IMR-90 (cell line): ENCODE data around the gene KRT3. TPM values are rescaled to one million over a fixed set of nuclear protein-coding genes. Genes with fewer than 3 reads are reported as not detected.

Experiments
- ATAC-seq: fragments of 200-7000 bp; cut with Tn5 transposase; 2 replicates; pipeline ENCODE4 v1.9.1; 2020; ENCODE audit warnings: low read depth, mild to moderate bottlenecking, moderate library complexity
- BruUV-seq: library from RNA; stranded (reverse); fragments of 400-500 nt; replicated peaks from 2 replicates; lab custom pipeline; 2021; lab: Mats Ljungman, UMichigan
- CTCF ChIA-PET: fragments of 300-600 bp; formaldehyde crosslinking; extraction: SDS; loops from one replicate; lab custom pipeline; 2021; ENCODE audit warnings: antibody characterized with exemption; lab: Yijun Ruan, JAX
- POLR2A ChIA-PET: fragments of 300-600 bp; sonication (Branson Sonifier 250); formaldehyde crosslinking; loops from one replicate; lab custom pipeline; 2022; ENCODE audit warnings: antibody characterized with exemption; ENCODE audit not compliant: unreplicated experiment; lab: Charles Lee
- DNase-seq: peaks from one replicate; pipeline ENCODE4 v3.0.0; 2013
- H2AFZ ChIP-seq: replicated peaks from 2 replicates; pipeline ENCODE3; 2013; ENCODE audit warnings: low read length, mild to moderate bottlenecking; ENCODE audit not compliant: poor library complexity
- H2AK5ac ChIP-seq: 2 replicates; pipeline ENCODE4 v1.6.1; 2013; ENCODE audit warnings: low read depth, low read length, inconsistent platforms
- H2AK9ac ChIP-seq: replicated peaks from 2 replicates; pipeline ENCODE3; 2013; ENCODE audit warnings: mild to moderate bottlenecking, low read depth, low read length, moderate library complexity; ENCODE audit not compliant: poor library complexity
- H2BK120ac ChIP-seq: 2 replicates; pipeline ENCODE4 v1.6.1; 2013; ENCODE audit warnings: low read depth, low read length, inconsistent platforms
- H2BK15ac ChIP-seq: 3 replicates; pipeline ENCODE4 v1.6.1; 2013; ENCODE audit warnings: low read depth, low read length, inconsistent platforms
- H2BK20ac ChIP-seq: 2 replicates; pipeline ENCODE4 v1.6.1; 2013; ENCODE audit warnings: low read depth, mild to moderate bottlenecking, inconsistent platforms, low read length, moderate library complexity
- H2BK5ac ChIP-seq: 2 replicates; pipeline ENCODE4 v1.6.1; 2013; ENCODE audit warnings: mild to moderate bottlenecking, low read depth, low read length, inconsistent platforms; ENCODE audit not compliant: poor library complexity, severe bottlenecking
- H3K14ac ChIP-seq: replicated peaks from 2 replicates; pipeline ENCODE4 v1.6.1; 2013; ENCODE audit warnings: low read depth, low read length, inconsistent platforms
- H3K18ac ChIP-seq: 2 replicates; pipeline ENCODE4 v1.6.1; 2013; ENCODE audit warnings: low read depth, low read length, control low read depth
- H3K23ac ChIP-seq: 2 replicates; pipeline ENCODE4 v1.6.1; 2013; ENCODE audit warnings: low read depth, low read length, inconsistent platforms
- H3K27ac ChIP-seq: 2 replicates; pipeline ENCODE4 v1.5.1; 2013; ENCODE audit warnings: mild to moderate bottlenecking, control low read depth, low read length; ENCODE audit not compliant: insufficient read depth
- H3K27me3 ChIP-seq: 2 replicates; pipeline ENCODE4 v1.6.1; 2013; ENCODE audit warnings: low read length; ENCODE audit not compliant: control insufficient read depth, insufficient read depth
- H3K36me3 ChIP-seq: 2 replicates; pipeline ENCODE4 v1.6.1; 2013; ENCODE audit warnings: low read length, mixed read lengths; ENCODE audit not compliant: control insufficient read depth, insufficient read depth
- H3K4ac ChIP-seq: 2 replicates; pipeline ENCODE4 v1.6.1; 2013; ENCODE audit warnings: low read depth, low read length, inconsistent platforms
- H3K4me1 ChIP-seq: 2 replicates; pipeline ENCODE4 v1.6.1; 2013; ENCODE audit warnings: low read length, mixed read lengths; ENCODE audit not compliant: control insufficient read depth, insufficient read depth
- H3K4me2 ChIP-seq: 2 replicates; pipeline ENCODE4 v1.6.1; 2013; ENCODE audit warnings: low read depth, mild to moderate bottlenecking, control low read depth, low read length, moderate library complexity
- H3K4me3 ChIP-seq: 2 replicates; pipeline ENCODE4 v1.5.1; 2013; ENCODE audit warnings: low read depth, mild to moderate bottlenecking, control low read depth, low read length, moderate library complexity; ENCODE audit not compliant: insufficient read depth
- H3K56ac ChIP-seq: 2 replicates; pipeline ENCODE4 v1.6.1; 2013; ENCODE audit warnings: low read length, inconsistent platforms; ENCODE audit not compliant: insufficient read depth; ENCODE audit errors: extremely low read depth
- H3K79me1 ChIP-seq, 2 experiments: 2 replicates each; pipeline ENCODE4 v1.6.1; 2013; ENCODE audit warnings: low read length in 2 of 2, inconsistent platforms in 1 of 2, low read depth in 1 of 2
- H3K9ac ChIP-seq: 2 replicates; pipeline ENCODE4 v1.6.1; 2013; ENCODE audit warnings: low read depth, low read length, control low read depth
- H3K9me1 ChIP-seq: 2 replicates; pipeline ENCODE4 v1.6.1; 2013; ENCODE audit warnings: low read length, inconsistent platforms; ENCODE audit not compliant: insufficient read depth
- H3K9me3 ChIP-seq: 2 replicates; pipeline ENCODE4 v1.6.1; 2013; ENCODE audit warnings: low read length; ENCODE audit not compliant: control insufficient read depth, insufficient read depth
- H4K20me1 ChIP-seq: 2 replicates; pipeline ENCODE4 v1.6.1; 2013; ENCODE audit warnings: low read length, inconsistent platforms; ENCODE audit not compliant: insufficient read depth
- H4K5ac ChIP-seq: 2 replicates; pipeline ENCODE4 v1.6.1; 2013; ENCODE audit warnings: mild to moderate bottlenecking, low read depth, low read length, control low read depth
- H4K8ac ChIP-seq, 2 experiments: 2 replicates each; pipeline ENCODE4 v1.6.1; 2013; ENCODE audit warnings: low read depth in 2 of 2, low read length in 2 of 2, control low read depth in 1 of 2, inconsistent platforms in 1 of 2
- H4K91ac ChIP-seq: 2 replicates; pipeline ENCODE4 v1.6.1; 2013; ENCODE audit warnings: low read depth, low read length, inconsistent platforms; ENCODE audit not compliant: insufficient read depth
- BHLHE40 ChIP-seq: fragments of 150-350 bp; IDR thresholded peaks from 2 replicates; pipeline ENCODE4 v1.6.1; 2016; ENCODE audit warnings: mild to moderate bottlenecking, low read depth, low read length
- CEBPB ChIP-seq: IDR thresholded peaks from 2 replicates; pipeline ENCODE4 v1.6.1; 2012; ENCODE audit warnings: low read depth, low read length, improper control_type of control experiment
- CHD1 ChIP-seq: IDR thresholded peaks from 2 replicates; pipeline ENCODE4 v1.6.1; 2012; ENCODE audit warnings: low read depth, low read length, improper control_type of control experiment
- FOS ChIP-seq: fragments of 150-350 bp; IDR thresholded peaks from 2 replicates; pipeline ENCODE4 v1.6.1; 2016; ENCODE audit warnings: low read depth, low read length
- MAZ ChIP-seq: IDR thresholded peaks from 2 replicates; pipeline ENCODE4 v1.6.1; 2012; ENCODE audit warnings: low read depth, mild to moderate bottlenecking, low read length, improper control_type of control experiment, moderate library complexity, borderline replicate concordance
- NFE2L2 ChIP-seq: fragments of 150-350 bp; IDR thresholded peaks from 2 replicates; pipeline ENCODE4 v1.6.1; 2016; ENCODE audit warnings: low read depth, mild to moderate bottlenecking, low read length
- POLR2A ChIP-seq: IDR thresholded peaks from 2 replicates; pipeline ENCODE4 v1.6.1; 2012; ENCODE audit warnings: mild to moderate bottlenecking, low read depth, low read length
- RCOR1 ChIP-seq: IDR thresholded peaks from 2 replicates; pipeline ENCODE4 v1.6.1; 2012; ENCODE audit warnings: mild to moderate bottlenecking, low read length, improper control_type of control experiment; ENCODE audit not compliant: insufficient replicate concordance
- RFX5 ChIP-seq: IDR thresholded peaks from 2 replicates; pipeline ENCODE4 v1.8.0; 2012; ENCODE audit warnings: low read depth, mild to moderate bottlenecking, low read length, moderate library complexity
- WGBS, 2 experiments: methylation state at CpG; one replicate each; pipeline versions ENCODE4 v1.1.5 to v1.1.7; 2013; ENCODE audit warnings: missing lambda C conversion rate in 2 of 2; ENCODE audit not compliant: insufficient read length in 1 of 2; ENCODE audit errors: extremely low coverage in 2 of 2; 5-methylcytosine and 5-hydroxymethylcytosine counted together
- dilution Hi-C: fragments of 300-500 bp; cut with HindIII; formaldehyde crosslinking; loops from one replicate; pipeline ENCODE4 v1.14.3; 2018; ENCODE audit warnings: low sequenced_read_pairs; ENCODE audit not compliant: unreplicated experiment
- in situ Hi-C: fragments of 300-500 bp; cut with MboI; formaldehyde crosslinking; loops from 3 replicates; pipeline ENCODE4 v1.14.3; 2019; ENCODE audit warnings: low sequenced_read_pairs, inconsistent platforms, mixed read lengths
- intact Hi-C: fragments of 100-400 bp; cut with micrococcal nuclease; formaldehyde crosslinking; loops from 2 replicates; pipeline ENCODE4 v1.10.0; 2022
- polyA plus RNA-seq, 3 experiments: library from polyadenylated mRNA; depleted of rRNA; stranded (reverse); fragments of >200 nt; gene quantifications; 2 replicates each; pipeline ENCODE4 v1.2.3, GENCODE V29; 2012; ENCODE audit warnings: low replicate concordance in 1 of 3
- total RNA-seq: library from RNA; depleted of rRNA; stranded (reverse); fragments of >200 nt; gene quantifications from 2 replicates; pipeline ENCODE4 v1.2.3, GENCODE V29; 2012
- TF ChIP-seq, protein P1 (sequence below): fragments of 150-350 bp; IDR thresholded peaks from 2 replicates; pipeline ENCODE4 v1.6.1; 2016; ENCODE audit warnings: low read depth, mild to moderate bottlenecking, low read length, moderate library complexity, borderline replicate concordance
- TF ChIP-seq, protein P2 (sequence below): fragments of 150-350 bp; IDR thresholded peaks from 2 replicates; pipeline ENCODE4 v1.6.1; 2017; ENCODE audit warnings: mild to moderate bottlenecking, antibody characterized with exemption, low read length, low read depth

The KRT3 gene
- total and polyA plus RNA-seq, 2 of the 4 experiments (the other 2 are of a cell fraction), result not detected

DNA sequence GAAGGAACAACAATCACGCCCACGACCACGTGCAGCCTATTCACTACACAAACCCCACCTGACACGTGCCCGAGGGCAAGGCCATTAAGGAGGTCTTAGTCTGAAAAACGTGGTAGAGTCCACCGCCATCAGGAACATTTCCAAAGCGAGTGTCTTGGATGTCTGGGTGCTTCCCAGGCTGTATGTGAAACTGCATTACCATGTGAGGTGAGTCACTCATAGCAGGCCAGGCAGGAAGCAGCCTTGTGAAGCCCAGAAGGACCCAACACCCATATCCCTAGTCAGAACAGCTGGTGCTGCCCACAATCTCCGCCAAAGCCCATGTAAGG is 41.5 kb upstream of the KRT3 start:
- Histone ChIP-seq H4K5ac (no peak overlapping the region), H3K79me1 (no peaks in the 10 kb centered on the region), H4K20me1 (no peaks in the 10 kb centered on the region), H2BK120ac (peak overlapping the region; percentile 54), H3K18ac (no peak overlapping the region), H2AK9ac (no peak overlapping the region), H3K4me2 (no peak overlapping the region), H3K36me3 (no peaks in the 10 kb centered on the region), H3K9ac (no peak overlapping the region), H3K4me1 (peaks cover 18% of the 10 kb centered on the region), H3K56ac (no peak overlapping the region), H2AK5ac (0 out of 2 replicates have a peak overlapping the region, but pooled peaks have one; percentile 76), H3K23ac (no peak overlapping the region), H2BK5ac (no peak overlapping the region), H2BK20ac (peak overlapping the region; percentile 71; the same call in 1 of the 2 replicates), H3K14ac (no peak overlapping the region), H3K27ac (no peak overlapping the region; the same call in 1 of the 2 replicates), H3K9me3 (no peaks in the 10 kb centered on the region), H4K8ac (peak overlapping the region in 1 of 2 experiments; percentile 38; a peak in 2 of 4 replicates), H3K9me1 (peaks cover 20% of the 10 kb centered on the region), H3K27me3 (peaks cover 8% of the 10 kb centered on the region), H3K4ac (peak overlapping the region; percentile 63), H3K4me3 (no peak overlapping the region), H2BK15ac (peak overlapping the region; percentile 32; the same call in 1 of the 3 replicates), H2AFZ (no peak overlapping the region), H4K91ac (peak overlapping the region; percentile 51)
- ChIA-PET POLR2A (no interaction called here), CTCF (no interaction called here)
- dilution Hi-C loops, result no loop called here
- in situ Hi-C loops, result no loop called here
- BruUV-seq, result no TSS peak
- intact Hi-C loops, result no loop called here
- TF ChIP-seq, protein P1, sequence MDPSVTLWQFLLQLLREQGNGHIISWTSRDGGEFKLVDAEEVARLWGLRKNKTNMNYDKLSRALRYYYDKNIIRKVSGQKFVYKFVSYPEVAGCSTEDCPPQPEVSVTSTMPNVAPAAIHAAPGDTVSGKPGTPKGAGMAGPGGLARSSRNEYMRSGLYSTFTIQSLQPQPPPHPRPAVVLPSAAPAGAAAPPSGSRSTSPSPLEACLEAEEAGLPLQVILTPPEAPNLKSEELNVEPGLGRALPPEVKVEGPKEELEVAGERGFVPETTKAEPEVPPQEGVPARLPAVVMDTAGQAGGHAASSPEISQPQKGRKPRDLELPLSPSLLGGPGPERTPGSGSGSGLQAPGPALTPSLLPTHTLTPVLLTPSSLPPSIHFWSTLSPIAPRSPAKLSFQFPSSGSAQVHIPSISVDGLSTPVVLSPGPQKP, result no peak
- no peak; the same call in 1 of the 2 replicates for TF ChIP-seq BHLHE40
- 0 out of 2 replicates have a peak, but pooled peaks have one; percentile 10 for TF ChIP-seq NFE2L2
- peak; percentile 87 for TF ChIP-seq FOS
- peak; percentile 5; the same call in 1 of the 2 replicates for TF ChIP-seq MAZ
- TF ChIP-seq CEBPB, result peak; percentile 26; the same call in 1 of the 2 replicates
- TF ChIP-seq CHD1, result no peak
- no peak for TF ChIP-seq RFX5
- TF ChIP-seq RCOR1, result no peak
- no peak for TF ChIP-seq POLR2A
- TF ChIP-seq, protein P2, sequence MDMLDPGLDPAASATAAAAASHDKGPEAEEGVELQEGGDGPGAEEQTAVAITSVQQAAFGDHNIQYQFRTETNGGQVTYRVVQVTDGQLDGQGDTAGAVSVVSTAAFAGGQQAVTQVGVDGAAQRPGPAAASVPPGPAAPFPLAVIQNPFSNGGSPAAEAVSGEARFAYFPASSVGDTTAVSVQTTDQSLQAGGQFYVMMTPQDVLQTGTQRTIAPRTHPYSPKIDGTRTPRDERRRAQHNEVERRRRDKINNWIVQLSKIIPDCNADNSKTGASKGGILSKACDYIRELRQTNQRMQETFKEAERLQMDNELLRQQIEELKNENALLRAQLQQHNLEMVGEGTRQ, result 0 out of 2 replicates have a peak, but pooled peaks have one; percentile 24
- no CpG with 5 or more reads among the region's 9 CpGs for WGBS, 2 experiments
- DNase-seq (peak; percentile 91), ATAC-seq (peak; percentile 78)
